GM12892 (cell line): Measurements from ENCODE around the gene ADGRL1. TPM values are rescaled to one million over a fixed set of nuclear protein-coding genes. Genes with fewer than 3 reads are reported as not detected.
"Not testable (repeated sequence)": the region's sequence is repeated elsewhere in the genome, so short reads cannot be mapped to it uniquely, and the experiment has no call there.

Experiments used
- DNase-seq: peaks from one replicate; pipeline ENCODE4 v3.0.0; 2011; ENCODE audit not compliant: insufficient read length
- FAIRE-seq: peaks from 2 replicates; lab custom pipeline; 2011; peaks lifted over from hg19 to GRCh38; lab: Jason Lieb, UNC
- POLR2A ChIP-seq: IDR thresholded peaks from 2 replicates; pipeline ENCODE4 v1.6.1; 2011; ENCODE audit warnings: low read depth, low read length, control low read depth
- POLR2AphosphoS5 ChIP-seq: IDR thresholded peaks from 2 replicates; pipeline ENCODE4 v1.6.1; 2011; ENCODE audit warnings: low read depth, low read length, control low read depth
- TAF1 ChIP-seq: IDR thresholded peaks from 2 replicates; pipeline ENCODE4 v1.6.1; 2011; ENCODE audit warnings: low read depth, mild to moderate bottlenecking, control low read depth, low read length, borderline replicate concordance
- polyA plus RNA-seq: library from polyadenylated mRNA; unstranded; fragments of >200 nt; gene quantifications from one replicate; pipeline ENCODE4 v1.2.1, GENCODE V29; 2012; ENCODE audit warnings: missing spikeins, inconsistent platforms; ENCODE audit not compliant: missing spikeins

Gene ADGRL1
- 0.40 TPM for polyA plus RNA-seq

DNA sequence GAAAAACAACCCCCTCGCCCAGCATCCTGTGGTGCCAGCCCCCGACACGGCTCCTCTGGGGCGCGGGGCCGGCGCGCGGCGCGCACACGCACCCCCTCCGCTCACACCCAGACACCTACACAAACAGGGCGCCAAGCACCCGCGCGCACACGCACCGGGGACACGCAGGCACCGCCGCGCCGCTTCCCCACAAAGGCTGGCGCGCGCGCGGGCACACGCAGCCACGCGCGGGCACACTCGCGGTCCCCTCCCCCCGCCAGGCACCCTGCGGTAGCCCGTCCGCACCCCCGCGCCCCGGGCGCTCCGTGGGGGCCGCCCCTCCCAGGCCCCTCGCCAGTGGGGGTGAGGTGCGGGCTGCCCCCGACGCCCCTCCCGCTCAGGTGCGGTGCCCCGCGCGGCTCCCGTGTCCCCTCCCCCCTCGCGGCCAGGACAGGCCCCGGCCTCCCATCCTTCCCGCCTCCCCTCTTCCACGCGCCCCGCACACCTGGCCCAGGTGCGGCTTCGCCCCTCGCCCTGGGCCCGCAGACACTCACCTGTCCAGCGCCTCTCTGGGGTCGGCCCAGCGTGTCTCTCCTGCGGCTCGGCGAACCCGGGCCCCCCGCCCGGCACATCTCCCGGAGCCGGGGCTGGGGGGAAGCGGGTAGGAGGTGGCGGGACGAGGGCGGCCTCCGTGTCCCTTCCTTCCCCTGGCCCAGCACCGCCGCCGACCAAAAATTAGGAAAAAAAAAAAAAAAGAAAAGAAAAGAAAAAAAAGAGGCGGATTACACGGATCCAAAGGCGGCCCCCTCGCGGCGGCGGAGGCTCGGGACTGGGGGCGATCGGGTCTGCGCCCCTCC, at the start of gene ADGRL1:
Gene ADGRL1, minus strand, starts transcription at position 718 of the 836 bp plus-strand sequence. CDS start 22,567 bp downstream, outside the sequence.
- FAIRE-seq, DNase-seq: not testable (repeated sequence)

DNA sequence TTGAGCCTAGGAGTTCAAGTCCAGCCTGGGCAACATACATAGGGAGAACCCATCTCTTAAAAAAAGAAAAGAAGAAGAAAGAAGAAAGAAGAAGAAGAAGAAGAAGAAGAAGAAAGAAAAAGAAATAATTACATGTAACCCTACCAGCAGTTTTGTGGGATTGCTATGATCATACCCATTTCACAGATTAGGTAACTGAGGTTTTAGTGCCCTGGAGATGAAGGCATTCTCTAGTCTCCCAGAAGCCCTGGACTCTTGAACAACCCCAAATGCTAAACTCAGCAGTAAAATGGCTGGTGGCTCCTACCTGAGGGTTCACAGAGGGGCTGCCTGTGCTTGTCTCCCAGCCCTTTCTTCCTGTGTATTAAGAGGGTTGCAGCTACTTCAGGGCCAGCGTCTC, 49.3 kb upstream of the ADGRL1 start:
- FAIRE-seq, DNase-seq: not testable (repeated sequence)

DNA sequence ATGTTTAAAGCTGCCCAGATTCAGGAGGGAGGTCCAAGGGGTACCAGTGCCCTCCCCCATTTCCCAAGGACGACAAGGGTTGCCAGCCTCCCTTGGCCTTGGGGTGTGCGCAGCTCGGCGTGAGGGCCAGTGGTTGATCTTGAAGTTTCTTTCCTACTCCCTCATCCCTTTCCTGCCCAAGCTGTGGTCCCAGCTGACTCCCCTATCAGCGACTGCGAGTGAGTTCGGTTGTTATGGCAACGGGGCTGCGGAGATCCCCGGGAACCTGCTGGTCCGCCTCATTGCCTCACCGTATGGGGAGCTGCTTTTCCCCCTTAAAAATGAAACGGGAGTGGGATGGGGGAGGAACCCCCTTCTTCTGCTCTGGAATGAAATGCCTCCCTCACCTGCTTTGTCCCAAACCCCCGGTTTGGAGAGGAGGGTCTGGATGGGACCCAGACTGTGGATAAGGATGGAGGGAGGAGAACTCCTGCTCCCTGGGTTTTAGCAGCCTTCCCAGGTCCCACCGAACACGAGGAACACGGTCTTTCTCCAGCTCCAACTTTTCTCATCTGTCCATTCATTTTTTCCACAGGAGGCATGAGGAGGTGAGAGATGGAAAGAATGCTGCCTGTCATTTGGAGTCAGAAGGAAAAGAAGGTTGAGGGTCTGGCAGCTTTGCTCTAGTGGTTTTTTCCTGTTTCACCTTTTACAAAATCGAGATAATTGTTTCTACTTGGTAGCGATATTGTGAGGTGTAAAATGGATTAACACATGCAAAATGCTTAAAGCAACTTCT, 48.0 kb upstream of the ADGRL1 start:
- FAIRE-seq, DNase-seq: not testable (repeated sequence)

DNA sequence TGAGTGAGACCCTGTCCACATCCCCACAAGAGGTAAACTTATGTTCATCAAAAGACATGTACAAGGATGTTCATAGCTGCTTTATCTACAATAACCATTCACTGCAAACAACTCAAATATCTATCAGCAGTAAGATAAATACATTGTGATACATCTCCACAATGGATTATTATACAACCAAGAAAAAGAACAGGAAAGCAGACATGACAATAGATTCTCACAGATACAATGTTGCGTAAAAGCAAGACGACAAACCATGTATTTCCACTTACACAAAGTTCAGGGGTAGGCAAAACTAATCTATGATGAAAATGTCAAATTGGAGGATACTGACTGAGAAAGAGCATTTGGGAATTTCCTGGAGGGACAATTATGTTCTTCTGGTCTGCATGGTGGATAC, 46.2 kb upstream of the ADGRL1 start:
- DNase-seq, FAIRE-seq: not testable (repeated sequence)

DNA sequence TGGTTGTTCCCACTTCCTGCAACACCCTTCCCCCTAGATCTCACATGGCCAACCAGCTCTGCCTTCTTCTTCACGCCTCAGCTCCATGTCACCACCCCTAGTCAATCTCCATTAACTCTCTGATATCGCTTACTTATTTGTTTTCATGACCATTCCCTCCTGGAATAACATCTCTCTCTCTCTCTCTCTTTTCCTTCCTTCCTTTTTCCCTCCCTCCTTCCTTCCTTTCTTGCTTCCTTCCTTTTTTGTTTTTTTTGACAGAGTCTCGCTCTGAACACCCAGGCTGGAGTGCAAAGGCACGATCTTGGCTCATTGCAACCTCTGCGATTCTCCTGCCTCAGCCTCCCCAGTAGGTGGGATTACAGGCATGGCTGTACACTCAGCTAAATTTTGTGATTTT, 44.9 kb upstream of the ADGRL1 start:
- no peak for FAIRE-seq
- TF ChIP-seq POLR2AphosphoS5 (no peak), TAF1 (no peak), POLR2A (no peak)
- no peak for DNase-seq

DNA sequence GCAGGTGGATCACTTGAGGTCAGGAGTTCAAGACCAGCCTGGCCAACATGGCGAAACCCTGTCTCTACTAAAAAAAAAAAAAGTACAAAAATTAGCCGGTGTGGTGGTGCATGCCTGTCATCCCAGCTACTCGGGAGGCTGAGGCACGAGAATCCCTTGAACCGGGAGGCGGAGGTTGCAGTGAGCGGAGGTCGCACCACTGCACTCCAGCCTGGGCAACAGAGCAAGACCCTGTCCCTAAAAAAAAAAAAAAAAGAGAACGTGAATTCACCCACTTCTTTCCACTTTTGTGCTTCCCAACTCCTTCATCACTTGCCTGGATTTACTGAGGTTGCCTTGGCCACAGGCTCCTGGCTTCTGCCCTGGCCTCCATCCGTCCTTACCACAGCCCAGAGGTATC, 44.3 kb upstream of the ADGRL1 start:
- FAIRE-seq, DNase-seq: not testable (repeated sequence)

DNA sequence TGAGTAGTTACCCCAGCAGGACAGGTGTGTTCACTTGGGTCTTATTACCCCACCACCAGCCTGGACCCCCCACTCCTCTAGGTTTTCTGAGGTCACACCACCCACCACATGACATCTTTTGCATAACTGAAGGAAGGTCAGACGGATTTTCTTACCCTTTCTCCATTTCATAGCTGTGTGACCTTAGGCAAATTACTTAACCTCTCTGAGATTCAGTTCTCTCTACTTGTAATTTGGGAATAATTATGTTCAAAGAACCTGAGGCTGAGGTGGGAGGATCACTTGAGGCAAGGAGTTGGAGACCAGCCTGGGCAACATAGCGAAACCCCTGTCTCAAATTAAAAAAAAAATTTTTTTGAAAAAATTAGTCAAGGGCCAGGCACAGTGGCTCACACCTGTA, 43.9 kb upstream of the ADGRL1 start:
- not testable (repeated sequence) for FAIRE-seq, DNase-seq

DNA sequence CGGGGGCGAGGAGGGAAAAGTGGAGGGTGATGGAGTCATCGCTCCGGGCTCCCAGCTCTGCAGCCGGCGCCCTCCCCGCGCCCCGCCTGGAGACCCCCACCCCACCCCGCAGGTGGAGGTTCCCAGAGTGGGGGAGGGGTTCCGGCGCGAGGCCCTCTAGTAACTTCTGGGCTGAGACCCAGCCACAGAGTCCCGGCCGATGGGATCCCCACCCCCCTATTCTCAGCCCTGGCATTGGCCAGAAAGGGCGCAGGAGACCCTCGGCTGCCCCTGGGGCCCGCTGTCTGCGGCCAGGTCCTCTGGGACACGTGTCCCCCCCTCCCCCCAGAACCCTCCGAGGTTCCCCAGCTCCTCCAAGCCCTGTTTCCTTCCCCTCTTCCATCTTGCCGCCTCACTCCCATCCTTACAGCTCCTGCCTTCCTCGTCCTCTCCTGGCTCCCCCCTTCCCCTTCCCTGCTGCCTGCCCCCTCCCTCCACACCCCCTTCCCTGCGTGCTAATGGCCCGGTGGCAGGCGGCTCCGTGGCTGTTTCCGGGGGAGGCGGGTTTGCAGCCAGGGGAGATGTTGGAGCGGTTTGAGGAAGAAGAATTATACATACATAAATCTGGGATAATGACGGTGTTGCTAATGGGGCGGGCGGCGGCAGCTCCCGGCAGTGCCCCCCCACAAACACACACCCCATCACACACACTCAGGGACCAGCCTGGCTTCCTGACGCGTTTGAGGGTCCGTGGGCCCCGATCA, 43.2 kb upstream of the ADGRL1 start:
- DNase-seq, FAIRE-seq: not testable (repeated sequence)

DNA sequence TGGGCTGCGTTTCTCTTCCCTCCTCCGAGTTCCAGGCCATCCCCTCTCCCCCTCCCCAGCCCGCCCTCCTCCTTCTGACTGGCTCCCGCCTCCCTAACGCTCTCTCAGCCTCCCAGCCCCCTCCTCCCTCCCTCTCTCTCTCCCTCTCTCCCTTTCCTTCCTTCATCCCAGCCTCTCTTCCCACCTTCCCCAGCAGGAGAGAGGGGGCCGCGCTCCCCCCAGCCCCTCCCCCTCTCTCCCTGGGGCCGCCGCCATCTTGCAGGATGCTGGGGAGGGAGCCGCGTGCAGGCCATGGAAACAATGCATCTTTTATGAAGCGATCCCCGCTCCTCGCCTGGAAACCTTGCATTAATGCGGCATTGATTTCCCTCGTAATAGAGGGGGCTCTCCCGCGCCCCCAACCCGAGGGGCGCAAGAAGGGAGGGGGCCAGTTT, 42.6 kb upstream of the ADGRL1 start:
- no peak for DNase-seq
- no peak for TF ChIP-seq POLR2A
- TF ChIP-seq TAF1, result no peak
- TF ChIP-seq POLR2AphosphoS5, result no peak
- no peak for FAIRE-seq

DNA sequence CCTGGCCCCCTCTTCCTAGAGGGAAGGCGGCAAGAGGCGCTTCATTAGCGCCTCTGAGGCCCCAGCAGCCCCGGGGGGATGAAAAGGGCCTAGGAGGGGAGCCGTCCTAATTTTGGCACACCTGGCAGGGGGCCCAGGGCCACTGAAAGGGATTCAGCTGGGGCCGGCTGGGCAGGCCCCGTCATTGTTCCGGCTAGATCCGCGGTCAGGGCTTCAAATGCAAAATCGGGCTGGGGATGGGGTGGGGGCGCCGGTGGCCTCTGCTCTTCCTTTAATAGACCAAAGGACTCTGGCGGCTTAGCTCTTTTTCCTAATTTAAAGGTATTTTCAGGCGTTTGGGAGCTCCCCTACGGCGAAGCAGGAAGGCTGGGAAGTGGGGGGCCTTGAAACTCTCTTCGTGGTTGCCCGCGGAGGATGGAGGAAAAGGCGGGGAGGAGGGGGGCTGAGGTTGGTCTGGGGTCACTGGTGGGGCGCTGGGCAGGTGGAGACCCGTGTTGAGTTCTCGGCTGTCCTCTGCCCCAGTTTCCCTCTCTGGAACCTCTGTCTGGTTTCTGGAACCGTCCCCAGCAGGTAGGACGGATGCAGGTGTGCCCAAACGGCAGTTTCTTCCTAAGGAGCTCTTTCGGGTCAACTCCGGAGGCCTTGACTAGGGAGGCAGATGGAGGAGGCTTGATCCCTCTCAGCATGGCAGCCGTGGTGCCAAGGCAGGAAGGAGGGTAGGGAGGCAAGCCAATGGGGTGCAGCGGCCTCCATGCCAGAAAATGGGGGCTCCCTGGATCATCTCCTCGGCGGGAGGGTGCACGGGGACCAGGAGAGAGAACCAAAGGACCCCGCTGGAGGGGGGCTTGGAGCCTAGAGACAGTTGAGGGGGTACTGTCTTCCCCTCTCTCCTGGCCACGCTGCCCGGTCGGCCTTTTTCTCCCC, 41.8 kb upstream of the ADGRL1 start:
- not testable (repeated sequence) for FAIRE-seq, DNase-seq

DNA sequence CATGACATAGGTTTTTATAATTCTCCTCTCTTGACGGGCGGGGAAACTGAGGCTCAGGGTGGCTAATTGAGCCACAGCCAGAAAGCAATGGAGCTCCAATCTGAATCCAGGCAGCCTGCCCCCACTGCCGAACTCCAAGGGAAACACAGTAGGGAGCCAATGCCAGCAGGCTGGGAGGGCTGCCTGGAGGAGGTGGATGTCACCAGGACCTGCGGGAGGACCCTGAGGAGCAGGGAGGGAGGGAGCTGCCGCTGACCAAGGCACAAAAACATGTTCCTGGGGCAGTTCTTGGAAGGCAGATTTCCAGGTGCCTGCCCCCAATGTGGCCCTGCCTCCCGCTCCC, 41.2 kb upstream of the ADGRL1 start:
- not testable (repeated sequence) for DNase-seq, FAIRE-seq

DNA sequence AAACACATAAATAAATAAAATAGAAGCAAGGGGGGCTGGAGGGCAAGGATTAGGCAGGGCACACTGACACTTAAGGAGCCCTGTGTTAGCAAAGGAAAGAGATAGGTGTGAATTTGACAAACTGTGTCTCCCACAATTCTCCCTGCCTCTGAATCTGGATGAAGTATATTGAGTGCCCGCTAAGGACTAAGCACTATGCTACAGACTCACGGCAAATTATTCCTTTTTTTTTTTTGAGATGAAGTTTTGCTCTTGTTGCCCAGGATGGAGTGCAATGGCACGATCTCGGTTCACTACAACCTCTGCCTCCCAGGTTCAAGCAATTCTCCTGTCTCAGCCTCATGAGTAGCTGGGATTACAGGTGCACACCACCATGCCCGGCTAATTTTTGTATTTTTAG, 38.4 kb upstream of the ADGRL1 start:
- FAIRE-seq, DNase-seq: not testable (repeated sequence)

DNA sequence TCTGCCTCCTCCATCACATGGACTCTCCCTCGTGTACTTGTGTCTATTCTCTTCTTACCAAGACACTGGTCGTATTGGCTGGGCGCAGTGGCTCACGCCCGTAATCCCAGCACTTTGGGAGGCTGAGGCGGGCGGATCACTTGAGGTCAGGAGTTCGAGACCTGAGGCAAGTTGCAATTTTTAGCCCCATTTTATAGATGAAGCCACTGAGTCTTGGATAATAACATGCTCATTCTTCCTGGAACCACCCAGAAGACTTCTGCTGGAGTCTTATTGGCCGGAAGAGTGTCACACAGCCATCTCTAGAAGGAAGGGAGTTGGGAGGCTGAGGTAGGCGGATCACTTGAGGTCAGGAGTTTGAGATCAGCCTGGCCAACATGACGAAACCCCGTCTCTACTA, 37.7 kb upstream of the ADGRL1 start:
- FAIRE-seq, DNase-seq: not testable (repeated sequence)
